ENCODE data around the gene PITPNC1. TPM values are rescaled to one million over a fixed set of nuclear protein-coding genes. Genes with fewer than 3 reads are reported as not detected.
"Not testable (repeated sequence)": the region's sequence is repeated elsewhere in the genome, so short reads cannot be mapped to it uniquely, and the experiment has no call there.

The PITPNC1 gene
- total RNA-seq, 1 donor from 2014 or later, result 39.7 TPM

DNA sequence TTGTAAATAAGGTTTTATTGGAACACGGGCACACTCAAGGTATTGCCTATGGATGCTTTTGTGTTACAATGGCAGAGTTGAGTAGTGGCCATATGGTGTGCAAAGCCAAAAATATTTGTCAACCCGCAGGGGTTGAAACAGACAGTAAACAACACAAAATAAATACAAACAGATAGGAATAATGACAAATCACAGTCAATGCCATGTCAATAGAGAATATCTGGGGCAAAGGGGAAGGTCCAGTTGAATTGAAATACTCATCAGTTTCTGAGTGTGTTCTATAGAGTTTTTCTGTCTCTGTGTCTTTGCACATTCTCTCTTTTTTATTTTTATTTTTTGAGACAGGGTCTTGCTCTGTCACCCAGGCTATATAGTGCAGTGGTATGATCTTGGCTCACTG, 37.5 kb downstream of the PITPNC1 start:
- Mint-ChIP-seq H3K4me1 (ENCODE audit: unreplicated experiment) (no peaks in the 10 kb centered on the region), H3K27ac (ENCODE audit: unreplicated experiment) (no peak overlapping the region), H3K4me3 (ENCODE audit: unreplicated experiment) (no peak overlapping the region), H3K36me3 (ENCODE audit: low read depth, unreplicated experiment) (peaks cover 7% of the 10 kb centered on the region), H3K9me3 (ENCODE audit: unreplicated experiment) (no peaks in the 10 kb centered on the region), H3K27me3 (ENCODE audit: unreplicated experiment) (peaks cover 3% of the 10 kb centered on the region)
- no peak for TF ChIP-seq CTCF (IDR thresholded peaks at IDR 0.05; ENCODE audit: unreplicated experiment)
- DNase-seq (ENCODE audit: low spot score), result no peak

DNA sequence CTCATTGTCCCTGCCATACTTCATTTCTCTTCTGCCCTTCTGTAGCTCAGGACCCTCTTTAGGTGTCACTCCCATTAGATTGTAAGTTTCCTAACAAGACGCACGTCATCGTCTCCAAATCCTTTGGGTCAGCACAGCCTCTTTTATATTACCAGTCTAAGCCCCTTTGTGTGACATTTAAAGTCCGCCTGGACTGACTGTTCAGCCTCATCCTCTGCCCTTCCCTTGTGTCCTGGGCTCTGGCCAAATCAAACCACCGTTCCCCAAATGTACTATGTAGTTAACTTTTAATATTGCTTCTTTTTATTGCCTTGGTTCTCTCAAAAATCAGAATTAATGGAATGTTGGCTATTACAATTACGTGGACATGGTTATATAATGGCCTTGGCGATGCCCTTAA, 38.2 kb downstream of the PITPNC1 start:
- H3K4me1 Mint-ChIP-seq (ENCODE audit: unreplicated experiment), result no peaks in the 10 kb centered on the region
- peaks cover 4% of the 10 kb centered on the region for H3K36me3 Mint-ChIP-seq (ENCODE audit: low read depth, unreplicated experiment)
- peaks cover 3% of the 10 kb centered on the region for H3K27me3 Mint-ChIP-seq (ENCODE audit: unreplicated experiment)
- no peak overlapping the region for H3K27ac Mint-ChIP-seq (ENCODE audit: unreplicated experiment)
- TF ChIP-seq CTCF (IDR thresholded peaks at IDR 0.05; ENCODE audit: unreplicated experiment), result no peak
- H3K4me3 Mint-ChIP-seq (ENCODE audit: unreplicated experiment), result no peak overlapping the region
- DNase-seq (ENCODE audit: low spot score), result no peak
- H3K9me3 Mint-ChIP-seq (ENCODE audit: unreplicated experiment), result no peaks in the 10 kb centered on the region

GRCh38 chr17:67417507-67417906, 40.4 kb downstream of the PITPNC1 start:
- H3K27me3 Mint-ChIP-seq (ENCODE audit: unreplicated experiment), result no peaks in the 10 kb centered on the region

GRCh38 chr17:67420994-67421393, 43.9 kb downstream of the PITPNC1 start:
- H3K36me3 Mint-ChIP-seq (ENCODE audit: low read depth, unreplicated experiment), result peaks cover 5% of the 10 kb centered on the region
- peaks cover 11% of the 10 kb centered on the region for H3K4me1 Mint-ChIP-seq (ENCODE audit: unreplicated experiment)
- no peak for DNase-seq (ENCODE audit: low spot score)

More at GRCh38 chr17:67417507-67417906, 40.4 kb downstream of the PITPNC1 start:
- TF ChIP-seq CTCF (IDR thresholded peaks at IDR 0.05; ENCODE audit: unreplicated experiment), result no peak
- Mint-ChIP-seq H3K9me3 (ENCODE audit: unreplicated experiment) (no peaks in the 10 kb centered on the region), H3K27ac (ENCODE audit: unreplicated experiment) (no peak overlapping the region), H3K4me3 (ENCODE audit: unreplicated experiment) (no peak overlapping the region), H3K4me1 (ENCODE audit: unreplicated experiment) (peaks cover 7% of the 10 kb centered on the region), H3K36me3 (ENCODE audit: low read depth, unreplicated experiment) (peaks cover 4% of the 10 kb centered on the region)
- DNase-seq (ENCODE audit: low spot score), result no peak

DNA sequence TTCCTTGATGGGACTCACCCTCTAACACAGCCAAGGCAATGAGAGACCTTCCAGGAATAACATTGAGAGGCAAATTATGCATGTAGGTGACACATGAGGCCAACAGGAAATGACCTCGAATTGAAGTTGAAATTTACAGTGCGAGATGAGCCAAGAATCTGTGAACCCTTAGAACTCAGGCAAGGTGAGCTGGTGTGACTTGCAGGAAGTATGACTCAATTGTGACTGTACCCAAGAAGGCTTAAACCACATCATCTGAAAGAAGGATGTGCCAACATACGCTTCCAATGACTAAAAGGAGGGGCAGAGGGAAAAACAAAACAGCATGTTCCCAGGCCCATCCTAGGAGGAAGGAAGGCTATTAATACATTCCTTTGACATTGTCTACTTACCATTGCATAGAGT, 44.8 kb downstream of the PITPNC1 start:
- no peaks in the 10 kb centered on the region for H3K9me3 Mint-ChIP-seq (ENCODE audit: unreplicated experiment)
- no peak overlapping the region for H3K4me3 Mint-ChIP-seq (ENCODE audit: unreplicated experiment)
- H3K27ac Mint-ChIP-seq (ENCODE audit: unreplicated experiment), result no peak overlapping the region
- H3K36me3 Mint-ChIP-seq (ENCODE audit: low read depth, unreplicated experiment), result peaks cover 5% of the 10 kb centered on the region
- no peak for TF ChIP-seq CTCF (IDR thresholded peaks at IDR 0.05; ENCODE audit: unreplicated experiment)
- no peaks in the 10 kb centered on the region for H3K27me3 Mint-ChIP-seq (ENCODE audit: unreplicated experiment)
- peaks cover 11% of the 10 kb centered on the region for H3K4me1 Mint-ChIP-seq (ENCODE audit: unreplicated experiment)
- no peak for DNase-seq (ENCODE audit: low spot score)

More at GRCh38 chr17:67420994-67421393, 43.9 kb downstream of the PITPNC1 start:
- no peaks in the 10 kb centered on the region for H3K27me3 Mint-ChIP-seq (ENCODE audit: unreplicated experiment)
- H3K27ac Mint-ChIP-seq (ENCODE audit: unreplicated experiment), result no peak overlapping the region
- no peak overlapping the region for H3K4me3 Mint-ChIP-seq (ENCODE audit: unreplicated experiment)
- TF ChIP-seq CTCF (IDR thresholded peaks at IDR 0.05; ENCODE audit: unreplicated experiment), result no peak
- H3K9me3 Mint-ChIP-seq (ENCODE audit: unreplicated experiment), result no peaks in the 10 kb centered on the region

DNA sequence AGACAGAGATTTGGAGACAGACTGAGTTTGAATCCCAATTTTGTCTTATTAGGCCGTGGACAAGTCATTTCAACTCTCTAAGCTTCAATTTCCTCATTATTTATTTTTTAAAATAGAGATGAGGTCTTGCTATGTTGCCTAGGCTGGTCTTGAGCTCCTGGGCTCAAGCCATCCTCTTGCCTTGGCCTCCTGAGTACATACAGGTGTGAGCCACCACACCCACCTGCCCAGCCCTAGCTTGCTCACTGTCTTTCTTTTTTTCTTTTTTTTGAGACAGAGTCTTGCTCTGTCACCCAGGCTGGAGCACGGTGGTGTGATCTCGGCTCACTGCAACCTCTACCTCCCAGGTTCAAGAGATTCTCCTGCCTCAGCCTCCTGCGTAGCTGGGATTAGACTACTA, 45.2 kb downstream of the PITPNC1 start:
- H3K4me1 Mint-ChIP-seq (ENCODE audit: unreplicated experiment), result peaks cover 11% of the 10 kb centered on the region
- H3K27me3 Mint-ChIP-seq (ENCODE audit: unreplicated experiment); H3K36me3 Mint-ChIP-seq (ENCODE audit: low read depth, unreplicated experiment); H3K4me3 Mint-ChIP-seq (ENCODE audit: unreplicated experiment); DNase-seq (ENCODE audit: low spot score); H3K27ac Mint-ChIP-seq (ENCODE audit: unreplicated experiment); H3K9me3 Mint-ChIP-seq (ENCODE audit: unreplicated experiment): not testable (repeated sequence)
